ENCODE measurements around the gene ABCC5.

DNA sequence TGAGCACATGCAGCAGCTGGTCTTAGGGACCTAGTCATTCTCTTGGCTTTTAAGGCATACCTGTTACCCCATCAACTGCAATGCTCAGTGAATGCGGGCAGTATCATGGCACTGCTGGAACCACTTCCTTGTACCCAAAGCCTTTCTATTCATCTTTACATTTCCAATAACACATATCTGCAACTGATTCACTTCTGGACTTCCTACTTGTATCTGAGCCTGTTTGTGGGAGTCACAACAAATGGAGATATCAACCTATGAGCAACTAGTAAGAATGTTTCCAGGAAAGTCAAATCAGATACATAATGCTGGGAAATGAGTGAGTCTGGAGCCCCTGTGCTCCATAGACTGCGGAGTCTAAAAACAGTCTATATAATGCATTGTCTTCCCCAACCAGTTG, 71.6 kb downstream of the ABCC5 start:
- TF ChIP-seq, protein P1, sequence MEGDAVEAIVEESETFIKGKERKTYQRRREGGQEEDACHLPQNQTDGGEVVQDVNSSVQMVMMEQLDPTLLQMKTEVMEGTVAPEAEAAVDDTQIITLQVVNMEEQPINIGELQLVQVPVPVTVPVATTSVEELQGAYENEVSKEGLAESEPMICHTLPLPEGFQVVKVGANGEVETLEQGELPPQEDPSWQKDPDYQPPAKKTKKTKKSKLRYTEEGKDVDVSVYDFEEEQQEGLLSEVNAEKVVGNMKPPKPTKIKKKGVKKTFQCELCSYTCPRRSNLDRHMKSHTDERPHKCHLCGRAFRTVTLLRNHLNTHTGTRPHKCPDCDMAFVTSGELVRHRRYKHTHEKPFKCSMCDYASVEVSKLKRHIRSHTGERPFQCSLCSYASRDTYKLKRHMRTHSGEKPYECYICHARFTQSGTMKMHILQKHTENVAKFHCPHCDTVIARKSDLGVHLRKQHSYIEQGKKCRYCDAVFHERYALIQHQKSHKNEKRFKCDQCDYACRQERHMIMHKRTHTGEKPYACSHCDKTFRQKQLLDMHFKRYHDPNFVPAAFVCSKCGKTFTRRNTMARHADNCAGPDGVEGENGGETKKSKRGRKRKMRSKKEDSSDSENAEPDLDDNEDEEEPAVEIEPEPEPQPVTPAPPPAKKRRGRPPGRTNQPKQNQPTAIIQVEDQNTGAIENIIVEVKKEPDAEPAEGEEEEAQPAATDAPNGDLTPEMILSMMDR (IDR thresholded peaks at IDR 0.05) = no peak
- no peak for TF ChIP-seq POLR2AphosphoS5 (IDR thresholded peaks at IDR 0.05; ENCODE audit: insufficient read depth in 1 of 2, low read depth in 1 of 2)
- no peak for TF ChIP-seq POLR2A (IDR thresholded peaks at IDR 0.05)

All from vagina (tissue), 2 donors.